Right lobe of liver (tissue), 4 donors: ENCODE data around the gene CLDN3.

Source experiments
- CTCF ChIP-seq, 4 donors: fragments of 200-600 bp in 3 of 4; fragments of 450-650 bp in 1 of 4; IDR thresholded peaks; one replicate each; pipeline versions ENCODE4 v1.5.1 to v1.8.0; 2016 to 2022; ENCODE audit warnings: antibody characterized with exemption in 4 of 4, mild to moderate bottlenecking in 2 of 4
- POLR2A ChIP-seq: fragments of 450-650 bp; IDR thresholded peaks from one replicate; pipeline ENCODE4 v1.6.1; 2017; ENCODE audit warnings: antibody characterized with exemption, mild to moderate bottlenecking
- donor health status: DM: no; HTN: no; CAD: no.
- donor health status: DM: no; HTN: no; CAD: no.
- donor health status: DM: no; HTN: yes; CAD: no.

DNA sequence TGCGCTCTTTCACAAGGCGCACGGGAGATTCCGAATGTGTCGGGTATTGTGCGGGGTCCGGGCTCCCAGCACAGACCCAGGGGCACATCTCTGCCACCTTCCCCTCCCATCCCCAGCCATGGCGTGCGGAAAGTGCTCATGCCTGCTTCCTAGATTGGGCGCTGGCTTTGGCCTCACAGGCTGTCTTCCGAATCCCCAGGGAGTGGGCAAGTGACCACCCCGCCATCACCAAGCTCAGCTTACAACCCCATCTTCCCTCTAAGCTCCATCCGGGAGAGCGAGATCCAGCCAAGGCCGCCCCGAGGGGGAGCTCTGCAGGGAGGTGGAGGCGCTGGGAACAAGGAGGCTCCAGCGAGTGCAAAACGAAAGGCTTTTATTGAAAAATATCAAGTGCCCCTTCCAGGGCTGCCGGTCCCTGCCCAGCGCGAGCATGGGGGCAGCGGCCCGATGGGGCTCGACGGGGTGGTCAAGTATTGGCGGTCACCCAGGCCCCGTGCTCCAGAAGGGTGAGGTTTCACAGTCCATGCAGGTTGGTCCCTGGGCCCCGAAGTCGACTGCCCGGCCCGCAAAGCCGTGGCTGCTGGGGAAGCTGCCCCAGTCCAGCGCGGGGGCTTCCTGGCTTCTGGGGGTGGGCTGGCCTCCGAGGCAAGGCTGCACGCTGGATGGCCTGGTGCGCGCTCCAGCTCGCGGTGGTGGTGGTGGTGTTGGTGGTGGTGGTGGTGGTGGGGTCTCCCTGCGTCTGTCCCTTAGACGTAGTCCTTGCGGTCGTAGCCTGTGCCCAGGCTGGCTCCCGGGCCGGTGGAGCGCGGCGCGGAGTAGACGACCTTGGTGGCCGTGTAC, 1.2 kb downstream of the CLDN3 start:
- TF ChIP-seq CTCF (IDR thresholded peaks at IDR 0.05) (no peak), POLR2A (no peak)
